SK-N-SH treated with all-trans-retinoic acid at 6 μM for 48 hours (cell line): ENCODE data around the gene DDX50.
A peak's percentile ranks its signal among the peaks of the same experiment; 100 is the strongest.

Source experiments
- ATAC-seq: fragments of 200-7000 bp; cut with Tn5 transposase; 3 replicates; pipeline ENCODE4 v1.9.1; 2020; ENCODE audit warnings: mild to moderate bottlenecking, moderate library complexity
- ARNTL ChIP-seq: fragments of 450-650 bp; formaldehyde crosslinking; IDR thresholded peaks from 2 replicates; pipeline ENCODE4 v1.5.0; 2020; ENCODE audit warnings: low read depth, mild to moderate bottlenecking, moderate library complexity, borderline replicate concordance
- BACH2 ChIP-seq: fragments of 250-450 bp; sonication (Bioruptor Pico); IDR thresholded peaks from 2 replicates; pipeline ENCODE4 v1.9.0; 2021; ENCODE audit warnings: mild to moderate bottlenecking, borderline replicate concordance
- CREB5 ChIP-seq: fragments of 250-450 bp; sonication (Bioruptor Pico); IDR thresholded peaks from 2 replicates; pipeline ENCODE4 v1.5.1; 2020; ENCODE audit warnings: low read depth, mild to moderate bottlenecking, moderate library complexity
- CSRNP3 ChIP-seq: fragments of 250-450 bp; sonication (Bioruptor Pico); IDR thresholded peaks from 2 replicates; pipeline ENCODE4 v1.5.1; 2021; ENCODE audit warnings: mild to moderate bottlenecking, moderate library complexity
- ESRRG ChIP-seq: fragments of 250-450 bp; sonication (Bioruptor Pico); IDR thresholded peaks from 2 replicates; pipeline ENCODE4 v1.6.1; 2021; ENCODE audit warnings: mild to moderate bottlenecking
- GLIS3 ChIP-seq: fragments of 250-450 bp; sonication (Bioruptor Pico); IDR thresholded peaks from 2 replicates; pipeline ENCODE4 v1.5.0; 2020; ENCODE audit warnings: mild to moderate bottlenecking, moderate library complexity
- ISL1 ChIP-seq: fragments of 250-450 bp; sonication (Bioruptor Pico); IDR thresholded peaks from 2 replicates; pipeline ENCODE4 v2.1.2; 2022; ENCODE audit warnings: mild to moderate bottlenecking, moderate library complexity
- OSR1 ChIP-seq: fragments of 250-450 bp; sonication (Bioruptor Pico); IDR thresholded peaks from 2 replicates; pipeline ENCODE4 v1.8.0; 2022; ENCODE audit warnings: moderate library complexity, mild to moderate bottlenecking, inconsistent platforms
- PATZ1 ChIP-seq: fragments of 250-450 bp; sonication (Bioruptor Pico); IDR thresholded peaks from 2 replicates; pipeline ENCODE4 v1.8.0; 2020; ENCODE audit warnings: mild to moderate bottlenecking, moderate library complexity, borderline replicate concordance
- POU6F1 ChIP-seq: fragments of 250-450 bp; sonication (Bioruptor Pico); IDR thresholded peaks from 2 replicates; pipeline ENCODE4 v1.8.0; 2021; ENCODE audit warnings: low read depth, mild to moderate bottlenecking, moderate library complexity, borderline replicate concordance
- PPARA ChIP-seq: fragments of 250-450 bp; sonication (Bioruptor Pico); IDR thresholded peaks from 2 replicates; pipeline ENCODE4 v1.5.0; 2020; ENCODE audit warnings: mild to moderate bottlenecking, borderline replicate concordance
- RARB ChIP-seq: fragments of 250-450 bp; sonication (Bioruptor Pico); IDR thresholded peaks from 2 replicates; pipeline ENCODE4 v1.8.0; 2021; ENCODE audit warnings: mild to moderate bottlenecking, moderate library complexity
- SNAI2 ChIP-seq: fragments of 250-450 bp; sonication (Bioruptor Pico); IDR thresholded peaks from 2 replicates; pipeline ENCODE4 v1.5.0; 2020; ENCODE audit warnings: mild to moderate bottlenecking, moderate library complexity
- TCF4 ChIP-seq: fragments of 250-450 bp; sonication (Bioruptor Pico); IDR thresholded peaks from 2 replicates; pipeline ENCODE4 v1.8.0; 2021; ENCODE audit warnings: mild to moderate bottlenecking, moderate library complexity, borderline replicate concordance
- TOX ChIP-seq: fragments of 250-450 bp; sonication (Bioruptor Pico); IDR thresholded peaks from 2 replicates; pipeline ENCODE4 v1.8.0; 2021; ENCODE audit warnings: mild to moderate bottlenecking, moderate library complexity, borderline replicate concordance
- TSHZ2 ChIP-seq: fragments of 250-450 bp; sonication (Bioruptor Pico); IDR thresholded peaks from 2 replicates; pipeline ENCODE4 v1.5.0; 2020; ENCODE audit warnings: mild to moderate bottlenecking, moderate library complexity
- ZFP3 ChIP-seq: fragments of 250-450 bp; sonication (Bioruptor Pico); IDR thresholded peaks from 2 replicates; pipeline ENCODE4 v1.5.0; 2020; ENCODE audit warnings: mild to moderate bottlenecking, moderate library complexity
- ZFP30 ChIP-seq: fragments of 450-650 bp; formaldehyde crosslinking; IDR thresholded peaks from 2 replicates; pipeline ENCODE4 v1.5.0; 2022; ENCODE audit warnings: mild to moderate bottlenecking, moderate library complexity
- ZNF565 ChIP-seq: fragments of 450-650 bp; formaldehyde crosslinking; conservative IDR thresholded peaks from 2 replicates; pipeline ENCODE4 v1.5.0; 2020; ENCODE audit warnings: low read depth, mild to moderate bottlenecking, moderate library complexity
- ZNF70 ChIP-seq: fragments of 450-650 bp; formaldehyde crosslinking; IDR thresholded peaks from 2 replicates; pipeline ENCODE4 v1.5.0; 2020; ENCODE audit warnings: mild to moderate bottlenecking, moderate library complexity

DDX50 gene

GRCh38 chr10:68901105-68901927 lies at the start of gene DDX50:
DDX50 (plus strand) TSS chr10:68901315; CDS start chr10:68901385, 70 bp downstream.
- ATAC-seq, result peak; percentile 97
- no peak for TF ChIP-seq CREB5
- TF ChIP-seq OSR1 (CRISPR knock-in tag), result no peak
- peak; percentile 16; the same call in 1 of the 2 replicates for TF ChIP-seq ZFP3
- TF ChIP-seq RARB (CRISPR knock-in tag), result no peak
- no peak for TF ChIP-seq ZNF565 (CRISPR knock-in tag)
- TF ChIP-seq BACH2 (CRISPR knock-in tag), result no peak
- TF ChIP-seq CSRNP3 (CRISPR knock-in tag), result no peak
- TF ChIP-seq GLIS3 (CRISPR knock-in tag), result no peak
- TF ChIP-seq ZNF70 (CRISPR knock-in tag), result no peak
- TF ChIP-seq, all 23 proteins: peak for 1

- ATAC-seq, result no peak
- TF ChIP-seq POU6F1 (CRISPR knock-in tag) (no peak), PPARA (CRISPR knock-in tag) (no peak), ESRRG (CRISPR knock-in tag) (no peak), OSR1 (CRISPR knock-in tag) (no peak), SNAI2 (no peak), RARB (CRISPR knock-in tag) (no peak), BACH2 (CRISPR knock-in tag) (no peak), ARNTL (CRISPR knock-in tag) (no peak), ZNF70 (CRISPR knock-in tag) (no peak), ISL1 (no peak), TOX (no peak), ZFP30 (CRISPR knock-in tag) (no peak), PATZ1 (no peak)
These were observed 44.8 kb upstream of the DDX50 start for GRCh38 chr10:68856352-68856751.

GRCh38 chr10:68857005-68857404 lies 44.1 kb upstream of the DDX50 start:
- TF ChIP-seq POU6F1 (CRISPR knock-in tag) (no peak), TSHZ2 (no peak), ZFP30 (CRISPR knock-in tag) (no peak), TCF4 (CRISPR knock-in tag) (no peak), ISL1 (no peak), ZFP3 (no peak), PPARA (CRISPR knock-in tag) (no peak)
- TF ChIP-seq, all 23 proteins: peak for 0
- no peak for ATAC-seq
